Limb (tissue), 2 donors: ENCODE data around the gene HPRT1.

Experiments used
- DNase-seq, 2 donors: peaks; one replicate each; pipeline ENCODE4 v3.0.0-alpha.2; 2016; ENCODE audit errors: extremely low spot score in 2 of 2

Gene HPRT1

DNA sequence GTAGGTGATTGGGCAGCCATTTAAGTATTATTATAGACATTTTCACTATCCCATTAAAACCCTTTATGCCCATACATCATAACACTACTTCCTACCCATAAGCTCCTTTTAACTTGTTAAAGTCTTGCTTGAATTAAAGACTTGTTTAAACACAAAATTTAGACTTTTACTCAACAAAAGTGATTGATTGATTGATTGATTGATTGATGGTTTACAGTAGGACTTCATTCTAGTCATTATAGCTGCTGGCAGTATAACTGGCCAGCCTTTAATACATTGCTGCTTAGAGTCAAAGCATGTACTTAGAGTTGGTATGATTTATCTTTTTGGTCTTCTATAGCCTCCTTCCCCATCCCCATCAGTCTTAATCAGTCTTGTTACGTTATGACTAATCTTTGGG, 16.3 kb downstream of the HPRT1 start:
- no peak for DNase-seq

DNA sequence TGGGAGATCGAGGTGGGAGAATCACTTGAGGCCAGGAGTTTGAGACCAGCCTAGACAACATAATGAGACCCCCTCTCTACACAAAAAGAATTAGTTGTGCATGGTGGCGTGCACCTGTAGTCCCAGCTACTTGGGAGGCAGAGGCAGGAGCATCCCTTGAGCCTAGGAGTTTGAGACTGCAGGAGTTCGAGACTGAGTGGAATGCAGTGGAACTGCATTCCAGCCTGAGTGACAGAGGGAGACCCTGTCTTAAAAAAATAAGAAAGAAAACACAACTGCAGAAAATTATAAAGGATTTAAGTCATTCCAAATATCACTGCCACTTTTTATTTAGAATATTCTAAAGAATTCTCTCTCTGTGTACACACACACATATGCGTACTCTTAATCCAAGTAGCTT, 18.4 kb downstream of the HPRT1 start:
- no peak for DNase-seq

DNA sequence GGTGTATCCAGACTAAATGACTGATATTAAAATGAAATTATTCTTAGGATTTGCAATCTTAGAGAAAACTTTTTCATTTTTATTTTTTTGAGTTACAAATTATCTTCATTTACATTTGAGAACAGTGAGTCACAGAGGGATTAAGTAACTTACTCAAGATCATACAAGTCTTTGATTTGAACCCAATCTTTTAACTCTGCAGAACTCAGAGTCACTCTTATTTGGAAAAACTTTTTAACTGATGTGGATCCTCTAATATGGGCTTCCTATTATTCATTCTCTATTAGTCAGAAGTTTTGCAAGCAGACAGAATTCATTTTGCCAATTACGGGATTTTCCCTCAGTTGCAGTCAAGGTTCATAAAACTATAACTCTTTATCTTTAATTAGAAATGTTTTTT, 20.1 kb downstream of the HPRT1 start:
- no peak for DNase-seq

DNA sequence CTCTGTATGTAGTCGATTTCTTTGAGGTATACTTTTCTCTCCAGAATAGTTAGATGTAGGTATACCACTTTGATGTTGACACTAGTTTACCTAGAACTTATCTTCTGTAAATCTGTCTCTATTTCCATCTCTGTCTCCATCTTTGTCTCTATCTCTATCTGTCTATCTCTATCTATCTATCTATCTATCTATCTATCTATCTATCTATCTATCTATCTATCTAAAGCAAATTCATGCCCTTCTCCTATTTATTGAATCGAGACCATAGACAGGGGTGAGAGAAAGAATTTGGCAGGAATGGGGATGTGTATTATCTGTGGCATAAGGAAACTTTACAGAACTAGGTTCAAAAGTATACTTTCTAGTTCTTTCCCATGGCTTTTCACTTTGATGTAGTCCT, 21.4 kb downstream of the HPRT1 start:
- no peak for DNase-seq

DNA sequence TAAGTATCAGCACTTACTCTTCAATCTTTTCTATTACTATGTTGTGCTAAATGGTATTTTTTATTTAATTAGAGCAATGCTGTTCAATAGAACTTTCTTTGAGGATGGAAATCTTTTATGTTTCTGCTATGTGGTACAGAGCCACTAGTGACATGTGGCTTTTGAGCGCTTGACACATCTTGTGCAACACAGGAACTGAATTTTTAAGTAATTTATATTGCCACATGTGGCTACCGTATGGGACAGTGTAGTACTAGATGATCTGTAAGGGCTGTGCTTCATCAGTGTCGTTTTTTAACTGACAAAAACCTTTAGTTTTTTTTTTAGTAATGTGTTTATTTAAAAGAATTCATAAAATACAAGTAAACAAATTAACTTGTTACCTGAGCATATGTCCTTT, 22.4 kb downstream of the HPRT1 start:
- no peak for DNase-seq

DNA sequence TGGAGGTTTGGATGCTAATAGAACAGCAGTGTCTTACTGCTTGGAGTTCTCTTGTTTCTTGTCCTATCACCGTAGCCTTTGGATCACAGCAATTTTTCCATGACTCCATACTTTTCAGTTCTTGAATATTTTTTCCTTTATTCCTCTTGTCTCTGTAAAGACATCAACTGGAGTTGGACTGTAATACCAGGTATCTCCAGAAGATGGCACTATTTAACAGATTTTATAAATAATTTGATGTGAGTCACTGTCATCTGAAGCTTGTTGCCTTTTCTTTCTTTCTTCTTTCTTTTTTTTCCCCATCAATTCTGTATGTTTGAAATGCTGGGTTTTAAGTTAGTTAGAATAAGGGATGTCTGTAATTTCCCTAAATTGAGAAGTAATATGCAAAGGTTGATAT, 24.1 kb downstream of the HPRT1 start:
- peak in 1 of 2 donors; percentile 49 for DNase-seq

DNA sequence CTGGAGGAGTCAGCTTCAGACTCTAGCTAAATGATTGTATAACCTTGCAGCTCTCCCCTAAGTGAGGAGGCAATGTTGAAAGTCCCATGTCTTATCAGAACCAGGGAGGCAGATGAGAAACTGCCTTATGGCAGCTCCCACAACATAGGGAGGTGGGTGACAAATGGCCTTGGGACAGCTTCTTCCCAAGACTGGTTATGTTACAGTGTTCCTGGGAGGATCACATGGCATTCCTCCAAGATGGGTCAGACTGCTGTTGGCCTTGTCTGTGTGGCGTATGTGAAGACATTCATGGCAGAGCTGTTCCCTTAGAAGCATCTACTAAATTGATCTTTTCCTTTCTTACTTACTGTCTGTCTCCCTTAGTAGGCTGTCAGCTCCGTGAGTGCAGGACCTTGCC, 42.0 kb downstream of the HPRT1 start:
- DNase-seq = no peak

DNA sequence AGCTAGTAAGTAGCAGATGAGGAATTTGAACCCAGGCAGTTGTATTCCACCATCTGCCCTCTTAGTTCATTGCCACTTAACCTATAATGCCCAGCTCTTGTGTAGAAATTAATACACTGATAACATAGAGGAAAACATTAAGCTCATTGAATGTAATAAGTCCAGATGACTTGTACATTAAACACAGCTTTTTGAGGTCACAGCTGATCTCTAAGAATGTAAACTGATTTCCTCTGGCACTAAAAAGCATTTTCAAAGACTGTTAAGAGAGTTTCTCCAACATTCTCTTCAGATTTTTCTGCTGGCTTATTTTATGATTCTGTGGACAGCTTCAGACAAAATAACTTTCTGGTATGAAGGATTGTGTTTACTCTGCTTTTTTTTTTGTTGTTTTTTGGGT, 42.7 kb downstream of the HPRT1 start:
- no peak for DNase-seq

DNA sequence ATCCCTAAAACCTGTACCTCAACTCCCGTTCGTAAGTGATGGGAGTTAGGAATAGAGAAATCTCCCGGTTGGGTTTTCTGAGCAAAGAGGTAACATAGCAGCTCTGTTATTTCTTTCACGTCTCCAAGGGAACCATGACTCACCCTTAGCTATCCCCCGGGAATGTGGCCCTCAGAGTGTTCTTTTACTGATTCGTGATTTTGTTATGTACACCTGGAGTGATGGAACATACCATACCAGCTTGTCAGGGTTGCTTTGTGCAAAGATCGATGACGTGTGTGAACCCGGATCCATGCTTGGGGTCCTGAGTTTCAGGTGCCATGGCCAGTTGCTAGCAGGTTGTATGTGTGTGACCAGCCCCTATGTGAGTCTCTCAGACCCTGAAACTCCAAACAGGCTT, 52.6 kb downstream of the HPRT1 start:
- DNase-seq = no peak

DNA sequence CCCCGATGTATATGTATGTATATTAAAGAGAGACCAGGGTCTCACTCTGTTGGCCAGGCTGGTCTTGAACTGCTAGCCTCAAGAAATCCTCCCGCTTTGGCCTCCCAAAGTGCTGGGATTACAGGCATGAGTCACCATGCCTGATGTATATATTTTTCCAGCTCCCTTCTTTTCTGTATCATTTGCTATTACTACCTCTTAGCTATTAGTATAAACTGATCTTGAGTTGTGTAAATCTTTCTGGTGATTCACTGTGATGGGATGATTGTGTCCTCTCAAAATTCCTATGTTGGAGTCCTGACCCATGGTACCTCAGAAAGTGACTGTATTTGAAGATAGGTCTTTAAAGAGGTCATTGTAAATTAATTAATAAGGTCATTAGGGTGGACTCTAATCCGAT, 53.1 kb downstream of the HPRT1 start:
- DNase-seq = no peak

DNA sequence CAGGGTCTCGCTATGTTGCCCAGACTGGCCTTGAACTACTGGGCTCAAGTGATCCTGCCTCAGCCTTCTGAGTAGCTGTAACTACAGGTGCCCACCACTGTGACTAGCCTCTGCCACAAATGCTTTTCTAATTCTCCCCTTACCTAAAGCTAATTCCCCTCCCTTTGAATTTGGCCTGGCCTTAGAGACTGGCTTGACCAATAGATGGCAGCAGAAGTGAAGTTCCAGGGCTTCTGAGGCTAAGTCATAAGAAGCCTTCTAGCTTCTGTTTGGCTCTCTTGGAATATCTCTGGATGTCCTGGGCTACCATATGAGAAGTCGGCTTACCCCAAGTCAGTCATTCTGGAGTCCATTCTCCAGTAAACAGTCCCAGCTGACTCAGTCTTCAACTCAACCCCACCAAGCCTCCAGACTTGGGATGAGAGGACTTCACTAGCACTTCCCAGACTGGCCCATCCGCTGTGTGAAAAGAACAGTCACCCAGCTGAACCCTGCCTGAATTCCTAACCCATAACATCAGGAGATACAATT, 61.0 kb downstream of the HPRT1 start:
- peak in 1 of 2 donors; percentile 27 for DNase-seq

DNA sequence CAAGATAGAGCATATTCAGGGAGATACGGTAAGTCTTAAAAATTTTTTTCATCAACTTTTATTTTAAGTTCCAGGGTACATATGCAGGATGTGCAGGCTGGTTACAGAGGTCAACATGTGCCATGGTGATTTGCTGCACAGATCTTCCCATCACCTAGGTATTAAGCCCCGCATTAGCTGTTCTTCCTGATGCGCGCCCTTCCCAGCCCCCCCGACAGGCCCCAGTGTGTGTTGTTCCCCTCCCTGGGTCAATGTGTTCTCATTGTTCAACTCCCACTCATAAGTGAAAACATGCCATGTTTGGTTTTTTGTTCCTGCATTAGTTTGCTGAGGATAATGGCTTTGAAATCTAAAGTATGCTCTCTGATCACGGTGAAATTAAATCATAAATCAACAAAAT, 64.2 kb downstream of the HPRT1 start:
- no peak for DNase-seq

DNA sequence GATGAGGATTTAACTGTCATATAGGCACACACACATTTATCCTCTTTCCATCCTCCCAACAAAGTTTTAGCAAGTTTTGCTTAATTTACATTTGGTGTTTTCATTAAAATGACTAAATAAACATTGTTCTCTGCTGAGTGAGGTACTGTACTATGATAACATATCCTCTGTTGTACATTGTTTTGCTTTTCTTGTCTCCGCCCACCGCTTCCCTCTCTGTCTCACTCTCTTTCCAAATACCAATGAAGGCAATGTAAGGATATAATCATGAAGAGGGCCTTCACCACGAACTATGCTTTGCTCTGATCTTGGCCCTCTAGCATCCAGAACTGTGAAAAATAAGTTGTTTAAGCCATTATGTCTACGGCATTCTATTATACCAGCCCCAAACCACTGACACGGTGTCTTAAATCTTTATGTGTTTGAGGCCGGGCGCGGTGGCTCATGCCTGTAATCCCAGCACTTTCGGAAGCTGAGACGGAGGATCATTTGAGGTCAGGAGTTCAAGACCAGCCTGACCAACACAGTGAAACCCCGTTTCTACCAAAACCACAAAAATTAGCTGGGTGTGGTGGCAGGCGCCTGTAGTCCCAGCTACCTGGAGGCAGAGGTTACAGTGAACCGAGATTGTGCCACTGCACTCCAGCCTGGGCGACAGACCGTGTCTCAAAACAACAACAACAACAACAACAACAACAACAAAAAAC, 65.3 kb downstream of the HPRT1 start:
- DNase-seq = no peak

DNA sequence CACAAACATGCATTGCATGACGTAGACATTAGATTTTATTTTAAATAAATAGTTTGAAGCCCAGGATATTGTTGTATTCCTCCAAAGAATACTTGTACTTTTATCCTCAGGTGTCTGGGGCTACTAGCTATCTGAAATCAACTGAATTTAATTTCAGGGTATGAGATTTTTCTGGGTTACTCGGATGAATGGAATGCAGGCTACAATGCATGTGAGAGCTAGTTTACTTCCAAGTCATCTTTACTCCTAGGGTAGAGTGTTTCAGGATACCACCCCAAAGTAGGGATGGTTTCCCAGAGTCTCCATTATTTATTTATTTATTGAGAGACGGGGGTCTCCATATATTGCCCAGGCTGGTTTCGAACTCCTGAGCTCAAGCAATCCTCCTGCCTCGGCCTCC, 66.4 kb downstream of the HPRT1 start:
- DNase-seq = no peak

DNA sequence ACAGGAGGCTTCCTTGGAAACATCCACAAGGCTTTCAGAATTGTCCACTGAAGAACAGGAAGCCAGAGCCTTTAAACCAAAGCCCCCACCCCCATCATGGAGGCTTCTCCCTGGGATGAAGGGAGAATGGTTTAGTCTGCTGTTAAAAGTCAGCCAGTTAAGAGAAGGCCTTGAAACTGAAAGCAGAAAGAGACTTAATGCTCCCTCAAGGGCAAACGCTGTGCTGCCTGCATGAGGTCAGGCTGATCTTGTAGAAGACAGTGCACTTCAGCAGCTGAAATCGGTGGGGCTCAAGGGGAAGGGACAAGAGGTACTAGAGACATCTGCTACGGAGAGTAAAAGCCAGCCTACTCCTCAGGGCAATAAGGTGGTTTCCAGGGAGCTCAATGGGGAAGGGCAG, 69.0 kb downstream of the HPRT1 start:
- DNase-seq = no peak

DNA sequence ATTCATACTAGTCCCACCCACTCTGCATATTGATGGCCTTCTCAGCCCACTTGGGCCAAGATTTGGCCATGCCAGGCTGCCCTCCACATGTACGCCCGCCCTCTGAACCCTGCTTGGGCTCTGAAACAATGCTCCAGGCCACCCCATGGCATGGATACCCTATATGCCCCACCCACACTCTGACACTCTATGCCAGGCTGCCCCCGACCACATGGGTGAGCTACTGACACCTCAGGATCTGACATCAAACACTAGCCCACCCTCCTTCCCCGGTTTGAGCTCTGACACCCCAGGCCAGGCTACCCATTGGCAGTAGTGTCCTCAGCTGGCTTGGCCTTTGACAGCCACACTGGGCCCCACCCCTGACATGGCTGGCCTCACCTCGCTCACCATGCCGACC, 69.5 kb downstream of the HPRT1 start:
- DNase-seq = no peak

DNA sequence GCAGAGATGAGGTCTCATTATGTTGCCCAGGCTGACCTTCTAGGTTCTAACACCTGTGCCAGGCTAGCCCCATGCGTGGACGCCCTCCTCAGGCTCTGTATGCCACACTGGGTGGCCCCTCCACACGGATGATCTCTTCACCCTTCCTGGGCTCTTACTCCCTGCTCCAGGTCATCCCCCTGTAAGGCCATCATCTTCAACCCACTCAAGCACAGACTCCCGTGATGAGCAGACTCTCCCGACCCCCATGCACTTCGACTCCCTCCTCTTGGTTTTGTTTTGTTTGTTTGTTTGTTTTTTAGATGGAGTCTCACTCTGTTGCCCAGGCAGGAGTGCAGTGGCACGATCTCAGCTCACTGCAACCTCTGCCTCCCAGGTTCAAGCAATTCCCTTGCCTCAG, 70.9 kb downstream of the HPRT1 start:
- DNase-seq = no peak

DNA sequence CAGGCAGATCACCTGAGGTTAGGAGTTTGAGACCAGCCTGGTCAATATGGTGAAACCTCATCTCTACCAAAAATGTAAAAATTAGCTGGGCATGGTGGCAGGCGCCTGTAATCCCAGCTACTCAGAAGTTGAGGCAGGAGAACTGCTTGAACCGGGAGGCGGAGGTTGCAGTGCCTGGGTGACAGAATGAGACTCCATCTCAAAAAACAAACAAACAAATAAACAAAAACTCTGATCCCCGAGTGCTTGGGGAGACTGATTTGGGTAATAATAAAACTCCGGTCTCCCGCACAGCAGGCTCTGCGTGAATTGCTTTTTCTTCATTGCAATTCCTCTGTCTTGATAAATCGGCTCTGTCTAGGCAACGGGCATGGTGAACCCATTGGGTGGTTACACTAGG, 73.4 kb downstream of the HPRT1 start:
- no peak for DNase-seq

DNA sequence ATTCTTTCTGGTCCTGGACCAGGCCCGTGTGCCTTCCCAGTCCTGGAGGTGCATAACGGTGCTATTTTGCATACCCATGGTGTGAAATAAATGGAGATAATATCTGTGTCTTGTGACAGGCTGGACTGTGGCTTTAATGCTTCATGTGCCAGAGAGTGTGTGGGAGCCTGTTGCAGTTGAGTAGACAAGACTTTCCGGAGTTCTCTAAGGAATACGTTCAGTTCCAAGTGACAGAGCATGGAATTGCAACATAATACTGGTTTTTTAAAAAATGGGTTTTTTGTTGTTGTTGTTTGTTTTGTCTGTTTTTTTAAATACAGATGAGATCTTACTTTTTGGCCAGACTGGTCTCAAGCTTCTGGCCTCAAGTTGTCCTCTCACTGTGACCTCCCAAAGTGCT, 74.0 kb downstream of the HPRT1 start:
- DNase-seq = no peak

DNA sequence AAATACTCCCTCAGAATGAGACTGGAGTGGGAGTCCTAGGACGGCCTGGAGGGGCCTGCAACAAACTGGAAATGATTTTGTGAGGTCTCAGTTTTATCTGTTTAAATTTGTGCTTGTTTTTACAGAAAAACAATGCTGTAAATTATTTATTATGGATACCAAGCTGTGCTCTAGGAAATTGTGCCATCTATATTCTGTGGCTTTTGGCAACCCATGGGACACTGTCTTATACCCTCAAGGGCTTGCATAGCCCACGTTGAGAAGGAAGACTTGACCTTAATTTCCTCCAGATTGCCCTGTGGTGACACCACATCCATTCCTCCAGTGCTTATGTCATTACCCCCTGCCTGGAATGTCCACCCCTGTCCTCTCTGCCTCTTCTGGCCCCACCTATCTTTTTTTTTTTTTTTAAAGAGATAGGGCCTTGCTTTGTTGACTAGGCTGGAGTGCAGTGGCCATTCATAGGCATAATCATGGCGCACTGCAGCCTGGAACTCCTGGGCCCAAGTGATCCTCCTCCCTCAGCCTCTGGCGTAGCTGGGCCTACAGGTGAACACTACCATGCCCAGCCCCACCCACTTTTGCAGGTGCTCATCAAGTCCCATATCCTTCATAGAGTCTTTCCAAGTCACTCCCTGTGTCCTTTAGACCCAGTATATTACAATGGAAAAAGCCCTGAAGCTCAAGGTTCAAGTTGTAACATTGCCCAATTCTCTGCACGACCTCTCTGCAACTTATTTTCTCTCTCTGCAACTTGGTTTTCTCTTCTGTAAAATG, 77.4 kb downstream of the HPRT1 start:
- no peak for DNase-seq

DNA sequence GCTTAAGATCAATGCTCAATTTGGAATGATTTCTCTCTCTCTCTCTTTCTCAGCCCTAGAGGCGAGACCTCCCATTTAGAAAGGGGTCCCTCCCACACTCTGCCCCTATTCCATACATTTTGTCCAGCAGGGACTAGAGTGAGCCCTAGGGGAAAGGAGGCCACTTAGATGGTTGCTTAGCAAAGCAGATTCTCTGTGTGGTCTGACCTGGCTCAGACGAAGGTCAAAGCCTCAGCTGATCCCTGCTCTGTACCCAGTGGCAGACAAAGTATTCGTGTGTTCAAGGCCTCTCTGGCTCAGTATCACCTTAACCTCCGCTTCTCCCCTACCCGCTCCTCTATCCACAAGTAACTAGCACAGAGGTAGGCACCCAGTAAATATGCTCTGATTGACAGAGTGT, 78.4 kb downstream of the HPRT1 start:
- no peak for DNase-seq

DNA sequence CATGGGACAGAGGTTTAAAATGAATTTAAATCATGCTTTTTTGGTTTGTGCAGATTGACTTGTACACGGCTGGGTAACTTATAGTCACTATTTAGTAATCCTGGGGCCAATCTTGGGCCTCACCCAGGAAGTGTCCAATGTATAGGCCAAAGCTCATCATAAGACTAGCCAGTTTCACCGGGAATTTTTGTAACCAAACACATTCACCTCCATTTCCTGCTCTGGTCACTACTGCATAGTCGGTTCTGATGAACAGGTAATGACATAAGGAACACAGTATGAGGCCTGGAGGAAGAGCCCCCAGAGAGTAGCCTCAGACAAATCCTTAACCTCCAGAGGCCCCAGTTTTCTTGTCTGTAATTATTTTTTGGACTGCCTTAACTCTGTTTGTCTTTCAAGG, 81.9 kb downstream of the HPRT1 start:
- DNase-seq = no peak

DNA sequence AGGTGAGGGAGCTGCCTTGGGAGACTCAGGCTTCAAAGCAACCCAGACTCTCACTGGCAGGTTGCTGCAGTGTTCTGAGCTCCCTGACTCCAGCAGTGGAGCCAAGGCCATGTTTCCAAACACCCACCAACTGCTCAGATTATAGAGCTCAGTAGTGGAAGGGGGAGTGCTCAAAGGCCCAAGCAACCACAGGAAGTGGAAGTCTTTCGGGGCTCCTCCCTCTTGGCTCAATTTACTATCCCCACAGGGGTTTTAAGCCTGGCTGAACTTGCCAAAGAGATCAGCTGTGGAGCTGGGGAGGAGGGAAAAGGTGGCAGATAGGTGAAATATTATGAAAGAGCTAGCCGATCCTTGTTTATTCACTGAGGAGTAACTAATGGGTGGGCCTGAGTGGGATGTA, 82.5 kb downstream of the HPRT1 start:
- DNase-seq = peak in 1 of 2 donors; percentile 76
